Loucy (cell line): ENCODE data around the gene ATN1.

Source experiments
- CTCF ChIP-seq: fragments of 200-600 bp; sonication (generic); conservative IDR thresholded peaks from 2 replicates; pipeline ENCODE4 v1.5.1; 2014; ENCODE audit warnings: mild to moderate bottlenecking, antibody characterized with exemption, low read length
- EZH2phosphoT487 ChIP-seq: fragments of 200-600 bp; IDR thresholded peaks from 2 replicates; pipeline ENCODE4 v1.6.1; 2018; ENCODE audit warnings: antibody characterized with exemption, mild to moderate bottlenecking, moderate library complexity, borderline replicate concordance

GRCh38 chr12:6923851-6924250, 3.9 kb upstream of the ATN1 start:
- TF ChIP-seq CTCF (no peak), EZH2phosphoT487 (no peak)
